Esophagus muscularis mucosa (tissue), 3 donors: ENCODE measurements around the gene MCOLN3.

Experiments
- CTCF ChIP-seq, 3 experiments: fragments of 200-600 bp in 2 of 3; fragments of 450-650 bp in 1 of 3; sonication (generic) in 2 of 3; IDR thresholded peaks; one replicate each; pipeline ENCODE4 v1.5.1; 2017 to 2019; ENCODE audit warnings: antibody characterized with exemption in 3 of 3, mild to moderate bottlenecking in 2 of 3, moderate library complexity in 1 of 3
- EP300 ChIP-seq: sonication (generic); formaldehyde crosslinking; IDR thresholded peaks from one replicate; pipeline ENCODE4 v1.6.1; 2017; ENCODE audit warnings: antibody characterized with exemption

- TF ChIP-seq CTCF (IDR thresholded peaks at IDR 0.05), result no peak
- TF ChIP-seq EP300, result no peak
These were observed 51.2 kb downstream of the MCOLN3 start, which contains the start of gene MCOLN2 for GRCh38 chr1:84996846-84997666.
